CD4-positive, alpha-beta T cell treated with Interleukin-4 for 4 hours (primary cell): Measurements from ENCODE around the gene SLC25A47.
"Not testable (repeated sequence)": the region's sequence is repeated elsewhere in the genome, so short reads cannot be mapped to it uniquely, and the experiment has no call there.

Experiments used
- DNase-seq: peaks from one replicate; pipeline ENCODE4 v3.0.0-alpha.2; 2020

SLC25A47 gene

DNA sequence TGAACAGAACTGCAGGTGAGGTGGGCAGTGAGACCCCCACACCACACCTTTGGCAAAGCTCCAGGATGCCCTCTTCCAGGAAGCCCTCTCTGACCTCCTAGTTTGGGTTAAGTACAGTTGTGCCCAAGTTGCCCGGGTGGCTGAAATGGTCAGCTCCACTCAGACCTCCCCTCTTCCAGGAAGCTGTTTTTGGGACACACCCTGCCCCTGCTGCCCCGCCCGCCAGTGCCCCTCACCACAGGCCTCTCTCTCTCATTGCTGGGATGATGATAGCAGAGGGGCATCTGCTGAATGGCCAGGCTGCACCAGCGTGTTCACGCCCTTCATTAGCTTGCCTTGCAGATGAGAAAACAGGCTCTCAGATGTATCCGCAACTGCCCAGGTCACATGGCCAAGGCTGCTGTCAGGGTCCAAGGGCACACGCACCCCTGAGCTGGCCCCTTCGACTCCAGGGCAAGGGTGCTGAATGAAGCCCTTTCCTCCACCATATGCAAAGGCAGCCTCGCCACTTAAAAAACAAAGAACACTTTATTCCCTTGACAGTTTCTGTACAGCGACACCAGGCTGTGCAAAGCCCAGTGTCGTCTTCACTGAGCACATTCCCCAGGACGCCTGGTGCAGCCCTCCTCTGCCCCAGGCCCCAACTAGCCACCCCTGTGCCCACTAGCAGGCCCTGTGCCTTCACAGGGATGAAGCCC, 32.4 kb upstream of the SLC25A47 start:
- no peak for DNase-seq

DNA sequence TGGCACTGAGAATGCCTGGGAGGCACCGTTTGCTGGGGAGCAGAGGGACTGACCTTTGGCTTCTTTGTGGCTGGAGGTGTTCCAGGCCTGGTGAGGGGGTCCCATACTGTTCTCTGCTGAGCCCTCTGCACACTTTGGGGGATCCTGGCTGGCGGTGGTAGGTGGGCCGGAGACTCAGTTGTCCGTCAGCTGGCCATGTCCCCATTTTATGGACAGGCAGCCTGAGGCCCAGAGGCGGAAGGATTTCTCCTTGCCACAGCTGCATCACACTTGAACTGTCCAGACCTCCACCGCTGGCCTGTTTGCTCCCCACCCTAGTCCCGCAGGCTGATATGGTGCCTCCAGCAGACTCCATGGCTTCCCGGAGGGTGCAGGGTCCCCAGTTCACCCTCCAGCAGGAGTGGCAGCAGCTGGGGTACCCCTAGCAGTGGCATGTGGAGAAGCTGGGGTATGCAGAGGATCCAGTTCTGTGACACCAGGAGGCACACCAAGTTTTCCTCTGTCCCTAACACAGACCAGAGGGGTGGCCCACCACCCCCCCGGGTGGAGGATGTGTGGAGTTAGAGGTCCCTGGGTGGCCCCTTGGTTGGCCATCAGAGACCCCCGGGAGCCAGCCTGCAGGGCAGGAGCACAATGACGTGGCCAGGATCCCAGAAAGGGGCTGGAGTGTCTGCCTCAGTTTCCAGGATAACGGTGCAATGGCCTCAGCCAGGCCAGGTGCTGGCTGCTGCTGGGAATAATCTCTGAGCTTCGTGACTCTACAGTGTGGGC, 31.6 kb upstream of the SLC25A47 start:
- DNase-seq, result no peak

DNA sequence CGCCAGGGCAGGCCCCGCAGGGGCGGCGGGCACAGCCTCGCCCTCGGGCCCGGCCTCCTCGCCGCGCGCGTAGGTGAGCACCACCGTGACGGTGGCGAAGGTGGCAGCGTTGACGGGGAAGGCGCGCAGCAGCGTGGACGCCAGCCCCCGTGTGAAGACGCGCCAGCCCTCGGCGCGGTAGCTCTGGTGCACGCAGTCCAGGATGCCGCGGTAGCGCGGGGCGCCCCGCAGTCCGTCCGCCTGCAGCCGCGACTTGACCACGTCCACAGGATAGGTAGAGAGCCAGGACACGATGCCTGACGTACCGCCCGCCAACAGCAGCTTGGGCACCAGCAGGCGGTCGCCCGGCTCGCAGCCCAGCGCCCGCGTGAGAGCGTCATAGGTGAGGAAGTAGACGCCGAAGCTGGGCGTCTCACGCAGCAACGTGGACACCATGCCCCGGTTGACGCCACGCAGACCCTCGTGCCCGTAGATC, 30.8 kb upstream of the SLC25A47 start:
- DNase-seq, result no peak

GRCh38 chr14:100292776-100293461, 30.2 kb upstream of the SLC25A47 start:
- DNase-seq, result no peak

DNA sequence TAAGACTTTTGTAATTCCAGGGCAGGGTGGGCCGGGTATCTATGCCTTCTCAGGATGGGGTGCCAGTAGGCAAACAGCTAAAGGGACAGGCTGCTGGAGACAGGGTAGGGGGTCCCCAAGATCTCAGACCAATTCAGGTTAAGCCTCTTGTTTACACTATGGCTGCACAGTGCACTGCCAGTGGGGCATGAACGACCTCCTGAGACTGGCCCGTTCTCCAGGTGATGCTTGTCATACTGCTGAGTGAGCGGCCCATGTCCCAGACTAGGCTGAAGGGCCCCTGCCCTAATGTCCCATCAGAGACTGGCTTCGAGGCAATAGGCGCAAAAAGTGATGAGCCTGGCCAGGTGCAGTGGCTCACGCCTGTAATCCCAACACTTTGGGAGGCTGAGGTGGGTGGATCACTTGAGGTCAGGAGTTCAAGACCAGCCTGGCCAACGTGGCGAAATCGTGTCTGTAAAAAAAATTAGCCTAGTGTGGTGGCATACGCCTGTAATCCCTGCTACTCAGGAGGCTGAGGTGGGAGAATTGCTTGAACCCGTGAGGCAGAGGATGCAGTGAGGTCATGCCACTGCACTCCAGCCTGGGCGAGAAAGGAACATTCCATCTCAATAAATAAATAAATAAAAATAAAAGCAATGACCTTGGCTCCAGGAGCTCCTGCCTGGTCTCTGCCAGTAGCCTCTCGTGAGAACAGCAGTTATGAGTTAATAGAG, 29.5 kb upstream of the SLC25A47 start:
- DNase-seq, result no peak

DNA sequence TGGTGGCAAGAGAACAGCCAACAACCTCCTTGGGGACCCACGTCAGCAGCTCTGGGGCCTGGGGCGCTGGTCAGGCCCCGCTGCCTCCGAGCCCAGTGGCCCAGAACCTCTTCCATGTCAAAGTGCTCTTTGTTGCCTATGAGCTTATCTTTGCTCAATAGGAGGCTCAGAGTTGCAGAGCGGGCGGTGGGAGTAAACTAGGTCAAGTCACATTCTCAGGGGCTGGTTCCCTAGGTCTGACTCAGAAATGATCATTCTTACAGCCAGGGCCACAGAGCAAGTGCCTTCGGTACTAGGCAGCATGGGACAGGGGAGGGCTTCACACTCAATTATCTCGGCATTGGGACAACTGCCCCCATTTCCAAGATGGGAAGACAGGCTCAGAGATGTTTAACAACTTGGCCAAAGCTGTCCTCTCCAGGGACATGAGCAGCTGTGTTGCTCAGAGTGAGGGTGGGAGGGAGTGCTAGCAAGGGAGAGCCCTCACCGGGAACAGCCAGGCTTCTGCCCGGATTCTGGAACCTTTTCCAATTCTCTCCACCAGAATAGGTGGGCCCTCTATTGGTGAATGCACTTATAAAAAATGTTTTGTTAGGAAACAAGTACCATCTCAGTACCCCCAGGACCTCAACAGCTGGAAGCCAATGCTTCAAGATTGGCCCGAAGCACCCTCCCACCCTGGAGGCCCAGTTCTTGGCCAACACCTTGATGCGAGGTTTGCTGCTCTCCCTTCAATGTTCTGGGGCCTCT, 28.8 kb upstream of the SLC25A47 start:
- DNase-seq, result no peak

DNA sequence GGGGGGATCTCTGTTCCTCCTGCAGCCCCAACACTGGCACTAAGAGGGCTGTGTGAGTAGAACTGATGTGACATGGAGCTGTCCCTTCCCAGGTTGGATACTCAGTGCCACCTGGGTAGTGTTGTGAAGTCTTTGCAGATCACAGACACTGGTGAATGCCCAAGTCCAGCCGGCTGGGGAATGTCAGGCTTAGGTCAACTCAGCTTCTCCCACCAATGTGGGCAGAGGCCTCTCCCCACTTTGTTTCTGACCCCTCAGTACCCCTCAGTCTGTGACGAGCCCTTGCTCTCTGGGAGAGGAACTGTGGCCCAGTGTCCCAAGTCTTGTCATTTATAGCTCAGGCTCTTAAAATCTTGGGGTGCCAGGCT, 28.2 kb upstream of the SLC25A47 start:
- no peak for DNase-seq

DNA sequence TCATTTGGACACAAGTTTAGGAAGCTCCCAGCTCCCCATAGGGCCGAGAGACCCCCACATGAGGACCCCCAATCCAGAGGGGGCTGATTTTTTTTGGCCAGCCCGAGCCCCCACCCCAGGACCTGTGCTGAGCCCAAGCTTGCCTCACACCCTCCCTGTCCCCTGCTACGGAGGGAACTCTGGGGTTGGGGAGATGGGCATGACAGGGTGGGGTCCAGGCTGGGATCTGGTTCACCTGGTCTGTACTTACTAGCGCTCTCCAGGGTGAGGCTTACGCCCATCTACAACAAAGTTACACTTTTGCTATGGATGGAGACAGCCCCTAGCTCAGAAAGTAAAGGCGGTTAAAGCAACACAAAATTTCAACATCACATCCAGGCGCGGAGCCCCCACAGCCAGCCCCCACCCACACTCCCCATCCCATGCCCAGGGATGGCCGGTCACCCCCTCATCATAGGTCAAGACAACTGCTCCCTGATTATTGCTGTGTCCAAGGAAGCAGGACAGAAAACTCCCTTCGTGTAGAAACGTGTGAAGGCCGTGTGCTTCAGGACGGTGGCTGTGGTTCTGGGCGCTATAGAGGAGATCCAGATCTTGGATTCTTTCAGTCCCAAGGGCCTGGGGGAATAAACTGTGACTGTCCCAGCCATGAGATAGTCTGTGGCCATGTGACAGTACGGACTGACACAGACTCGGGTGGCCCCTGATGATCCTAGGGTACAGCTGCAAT, 27.6 kb upstream of the SLC25A47 start:
- DNase-seq, result no peak

GRCh38 chr14:100296106-100296651, 27.0 kb upstream of the SLC25A47 start:
- no peak for DNase-seq

- not testable (repeated sequence) for DNase-seq
Measured at GRCh38 chr14:100296729-100297128, 26.4 kb upstream of the SLC25A47 start.

GRCh38 chr14:100297320-100298300, 25.5 kb upstream of the SLC25A47 start:
- DNase-seq, result no peak

DNA sequence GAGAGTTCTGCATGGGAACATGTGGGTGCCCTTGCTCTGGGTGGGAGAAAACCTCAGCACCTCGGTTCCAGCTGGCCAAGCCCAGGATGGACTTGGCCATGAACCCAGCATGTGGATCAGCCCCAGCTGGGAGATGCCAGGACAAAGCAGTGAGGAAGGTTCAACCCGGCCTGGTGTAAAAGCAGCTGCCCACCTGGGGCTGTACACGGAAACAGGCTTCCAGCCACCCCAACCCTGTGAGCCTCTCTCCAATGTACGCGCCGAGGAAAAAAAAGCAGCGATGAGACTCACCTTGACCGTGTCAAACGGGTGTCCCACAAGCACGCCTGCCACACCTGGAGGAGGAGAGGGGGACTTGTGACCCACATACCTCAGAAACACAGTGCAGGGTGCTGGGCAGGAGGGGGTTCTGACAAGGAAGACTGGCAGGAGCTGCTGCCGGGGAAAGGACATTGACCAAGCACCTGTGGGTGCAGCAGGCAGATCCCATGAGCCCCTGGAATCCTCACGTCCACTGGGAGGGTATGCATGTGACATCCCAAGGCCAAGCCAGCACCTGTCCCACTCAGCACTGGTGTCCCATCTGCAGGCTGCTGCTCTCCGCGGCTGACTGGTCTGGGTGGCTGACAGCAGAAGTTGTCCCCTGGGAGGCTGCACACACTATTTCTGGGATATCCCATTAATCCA, 24.4 kb upstream of the SLC25A47 start:
- no peak for DNase-seq

DNA sequence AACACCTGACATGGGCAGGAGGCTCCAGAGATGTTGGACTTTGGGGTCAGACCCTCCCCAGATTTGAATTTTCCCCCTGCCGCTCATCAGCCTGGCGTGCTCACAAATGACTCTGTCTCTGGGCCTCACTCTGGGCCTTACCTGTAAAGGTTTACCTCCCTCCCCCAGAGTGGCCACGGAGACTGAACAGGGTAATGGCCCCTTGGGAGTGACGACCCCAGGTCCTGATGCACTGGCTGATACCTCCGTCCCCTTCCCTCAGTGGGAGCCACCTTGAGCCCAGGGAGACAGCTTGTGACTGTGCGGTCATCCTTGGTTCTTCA, 23.9 kb upstream of the SLC25A47 start:
- DNase-seq, result no peak

DNA sequence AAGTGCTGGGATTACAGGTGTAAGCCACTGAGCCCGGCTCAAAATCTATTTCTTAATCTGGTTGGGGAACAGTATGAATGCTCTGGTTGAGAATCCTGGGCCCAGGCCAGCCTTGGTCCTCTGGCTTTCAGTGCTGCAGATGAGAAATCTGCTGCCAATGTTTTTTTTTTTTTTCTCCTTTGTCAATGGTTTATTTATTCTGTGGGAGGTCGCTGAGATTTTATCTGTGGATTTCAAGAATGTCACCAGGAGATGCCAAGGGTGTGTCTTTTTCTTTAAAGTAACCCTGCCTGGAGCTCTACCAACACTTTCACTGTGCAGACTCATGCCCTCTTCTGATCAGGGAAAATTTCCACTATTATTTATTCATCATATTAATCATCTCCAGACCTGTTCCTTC, 20.5 kb upstream of the SLC25A47 start:
- DNase-seq, result no peak

- no peak for DNase-seq
Measured at GRCh38 chr14:100303179-100303578, 20.0 kb upstream of the SLC25A47 start.

GRCh38 chr14:100303925-100304324, 19.2 kb upstream of the SLC25A47 start:
- no peak for DNase-seq

- peak; percentile 9 for DNase-seq
Measured at GRCh38 chr14:100304825-100305323, 18.3 kb upstream of the SLC25A47 start.

- peak; percentile 46 for DNase-seq
Measured at GRCh38 chr14:100305324-100306100, 17.6 kb upstream of the SLC25A47 start.
